Fibroblast of villous mesenchyme (primary cell): ENCODE measurements around the gene WDR86. TPM values are rescaled to one million over a fixed set of nuclear protein-coding genes. Genes with fewer than 3 reads are reported as not detected.
A peak's percentile ranks its signal among the peaks of the same experiment; 100 is the strongest.

Experiments used
- DNase-seq: peaks from one replicate; pipeline ENCODE4 v3.0.0-alpha.2; 2010; ENCODE audit warnings: low read depth
- H3K4me3 ChIP-seq: 2 replicates; pipeline ENCODE4 v1.5.1; 2011; ENCODE audit warnings: low read depth, mild to moderate bottlenecking, low read length
- total RNA-seq: library from RNA; depleted of rRNA; stranded (reverse); fragments of >200 nt; gene quantifications from 2 replicates; pipeline ENCODE4 v1.2.3, GENCODE V29; 2012
- TF ChIP-seq, protein P1 (sequence below): IDR thresholded peaks from 2 replicates; pipeline ENCODE4 v1.5.1; 2012; ENCODE audit warnings: low read depth, mild to moderate bottlenecking, low read length; ENCODE audit not compliant: insufficient read depth

Gene WDR86
- total RNA-seq, 1 donor, result 1.3 TPM

DNA sequence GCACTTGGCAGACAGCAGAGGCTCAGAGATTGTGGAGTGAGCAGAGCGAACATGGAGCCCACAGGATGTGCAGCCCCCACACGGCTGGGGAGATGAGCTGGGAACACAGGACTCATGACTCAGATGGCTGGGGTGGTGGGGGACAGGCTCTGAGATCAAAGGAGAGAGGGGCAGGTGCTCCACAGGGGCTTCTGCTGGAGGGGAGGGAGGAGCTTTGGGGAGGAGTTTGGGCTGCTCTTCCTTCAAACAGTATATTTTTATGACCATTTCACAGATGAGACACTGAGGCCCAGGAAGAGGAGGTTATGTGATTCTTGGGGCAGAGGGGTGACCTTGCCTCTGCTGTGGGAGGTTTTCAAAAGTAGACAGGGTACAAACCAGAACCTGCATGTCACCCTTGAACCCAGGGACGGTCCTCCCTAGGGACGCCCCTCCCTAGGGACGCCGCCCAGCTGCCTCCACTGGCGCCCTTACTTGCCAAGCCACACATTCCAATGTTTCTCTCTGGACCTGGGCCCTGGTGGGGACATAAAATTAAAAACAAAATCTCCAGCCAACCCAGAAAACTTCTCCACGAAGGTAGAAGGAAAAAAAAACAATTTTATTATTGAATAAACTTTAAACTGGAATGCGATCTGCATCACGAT lies 31.1 kb upstream of the WDR86 start:
- no peak overlapping the region for H3K4me3 ChIP-seq
- DNase-seq, result peak; percentile 44
- TF ChIP-seq, protein P1, sequence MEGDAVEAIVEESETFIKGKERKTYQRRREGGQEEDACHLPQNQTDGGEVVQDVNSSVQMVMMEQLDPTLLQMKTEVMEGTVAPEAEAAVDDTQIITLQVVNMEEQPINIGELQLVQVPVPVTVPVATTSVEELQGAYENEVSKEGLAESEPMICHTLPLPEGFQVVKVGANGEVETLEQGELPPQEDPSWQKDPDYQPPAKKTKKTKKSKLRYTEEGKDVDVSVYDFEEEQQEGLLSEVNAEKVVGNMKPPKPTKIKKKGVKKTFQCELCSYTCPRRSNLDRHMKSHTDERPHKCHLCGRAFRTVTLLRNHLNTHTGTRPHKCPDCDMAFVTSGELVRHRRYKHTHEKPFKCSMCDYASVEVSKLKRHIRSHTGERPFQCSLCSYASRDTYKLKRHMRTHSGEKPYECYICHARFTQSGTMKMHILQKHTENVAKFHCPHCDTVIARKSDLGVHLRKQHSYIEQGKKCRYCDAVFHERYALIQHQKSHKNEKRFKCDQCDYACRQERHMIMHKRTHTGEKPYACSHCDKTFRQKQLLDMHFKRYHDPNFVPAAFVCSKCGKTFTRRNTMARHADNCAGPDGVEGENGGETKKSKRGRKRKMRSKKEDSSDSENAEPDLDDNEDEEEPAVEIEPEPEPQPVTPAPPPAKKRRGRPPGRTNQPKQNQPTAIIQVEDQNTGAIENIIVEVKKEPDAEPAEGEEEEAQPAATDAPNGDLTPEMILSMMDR, result no peak

DNA sequence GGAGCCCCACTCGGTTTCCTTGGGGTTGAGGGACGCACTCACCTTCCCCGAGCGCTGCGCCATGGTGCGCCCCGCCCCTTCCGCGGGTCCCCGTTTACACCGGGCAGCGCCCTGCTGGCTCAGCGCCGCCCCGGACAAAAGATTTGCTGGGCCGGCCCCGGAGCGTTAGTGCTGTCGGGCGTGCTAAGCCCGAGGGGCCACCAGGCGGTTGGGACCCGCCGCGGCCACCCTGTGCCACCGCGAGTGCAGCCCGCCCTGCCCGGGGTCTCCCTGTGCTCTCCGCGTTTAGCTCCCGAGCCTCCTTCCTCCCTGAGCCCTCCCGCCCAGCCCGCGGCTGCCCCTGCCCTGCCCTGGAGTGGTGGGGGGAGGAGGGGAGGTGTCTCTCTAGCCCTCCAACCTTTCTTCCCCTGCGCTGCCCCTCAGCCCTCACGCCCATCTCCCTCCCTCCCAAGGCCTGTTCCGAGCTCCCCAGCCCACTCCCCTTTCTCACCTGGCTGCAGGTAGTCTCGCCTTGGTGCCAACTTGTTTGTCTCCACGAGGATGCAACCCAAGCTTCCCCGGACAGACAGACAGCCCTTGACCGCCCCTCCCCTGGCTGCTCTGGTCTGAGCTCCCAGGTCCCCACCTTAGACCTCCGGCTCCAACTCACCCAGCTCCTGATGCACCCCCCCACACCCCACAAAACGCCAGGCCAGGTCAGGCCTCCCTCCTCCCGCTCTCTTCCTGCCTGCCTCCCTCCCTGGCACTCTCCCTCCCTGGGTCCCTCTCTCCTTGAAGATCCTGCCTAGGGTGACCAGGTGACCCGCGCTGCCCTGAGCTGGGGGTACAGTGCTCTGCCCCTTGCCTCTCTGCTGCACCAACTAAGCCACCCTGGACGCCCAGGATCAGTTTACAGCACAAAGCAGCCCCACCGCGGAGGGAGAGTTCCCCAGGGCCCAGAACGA lies 30.3 kb upstream of the WDR86 start, which contains the start of gene CRYGN:
Gene CRYGN, minus strand, starts transcription at position 287 of the 944 bp plus-strand sequence. Its CDS starts 224 bp downstream, at position 63.
- peak within 1 kb of the TSS; percentile 39 for H3K4me3 ChIP-seq
- TF ChIP-seq, protein P1, result no peak
- DNase-seq, result no peak

DNA sequence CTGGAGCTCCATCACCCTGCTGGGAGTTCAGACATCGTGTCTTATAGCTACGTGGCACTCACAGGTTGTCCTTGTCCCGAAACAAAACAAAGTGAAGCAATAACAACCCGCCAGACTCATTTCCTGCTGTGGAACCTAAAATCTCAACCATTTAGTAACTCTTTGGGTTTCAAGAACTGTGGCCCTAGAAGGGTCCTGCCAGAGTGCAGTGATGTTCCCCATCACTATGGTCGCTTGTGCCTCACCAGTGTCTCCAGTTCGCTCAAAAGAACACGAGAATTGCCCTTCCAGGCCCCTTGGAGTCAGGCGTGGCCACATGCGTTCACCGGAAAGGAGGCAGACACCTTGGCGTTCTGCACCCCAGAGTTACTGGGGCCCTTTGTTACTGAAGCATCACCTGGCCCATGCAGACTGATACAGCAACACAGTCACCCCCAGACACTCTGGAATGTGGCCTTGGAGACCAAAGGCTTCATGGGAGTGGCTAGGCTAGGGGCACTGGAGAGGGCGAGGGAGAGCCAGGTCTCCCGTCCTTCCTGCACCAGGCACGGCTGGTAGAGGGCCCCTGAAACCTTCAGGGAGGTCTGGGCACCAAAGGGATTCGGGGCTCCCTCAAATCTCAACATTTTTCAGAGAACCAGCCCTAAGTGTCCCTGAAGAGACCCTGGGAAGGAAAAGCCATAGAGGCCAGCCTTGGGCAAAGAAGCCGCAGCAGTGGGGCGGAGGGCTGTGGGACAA lies 29.2 kb upstream of the WDR86 start:
- no peak overlapping the region for H3K4me3 ChIP-seq
- no peak for DNase-seq
- TF ChIP-seq, protein P1, result no peak

DNA sequence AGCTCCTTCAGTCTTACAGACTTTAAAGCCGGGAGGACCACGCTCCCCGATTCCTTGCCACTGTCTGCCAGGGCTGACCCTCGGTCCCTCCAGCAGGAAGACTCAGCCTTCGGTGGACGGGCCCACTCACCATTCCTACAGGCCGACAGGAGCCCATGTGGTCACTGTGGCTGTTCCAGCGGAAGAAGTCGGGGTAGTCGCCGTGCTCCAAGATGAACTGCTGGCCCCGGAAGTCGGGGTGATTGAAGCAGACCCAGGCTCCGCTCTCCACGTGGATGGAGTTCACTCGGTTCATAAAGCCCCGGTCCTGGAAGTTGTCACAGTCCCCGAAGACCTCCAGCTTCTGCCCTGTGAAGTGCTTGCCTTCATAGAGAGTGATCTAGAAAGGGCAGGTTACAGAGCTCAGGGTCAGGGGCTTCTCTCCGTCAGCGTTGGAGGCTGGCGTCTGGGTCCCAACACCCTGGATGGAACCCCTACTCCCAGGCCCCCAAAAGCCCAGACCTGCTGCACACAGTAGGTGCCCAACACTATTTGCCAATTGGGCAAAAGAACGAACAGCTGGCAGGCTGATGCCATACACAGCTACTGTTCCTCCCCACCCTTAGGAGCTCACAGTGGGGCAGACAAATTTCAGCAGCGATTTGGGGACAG lies 28.2 kb upstream of the WDR86 start:
- TF ChIP-seq, protein P1, result no peak
- H3K4me3 ChIP-seq, result no peak overlapping the region
- DNase-seq, result no peak

DNA sequence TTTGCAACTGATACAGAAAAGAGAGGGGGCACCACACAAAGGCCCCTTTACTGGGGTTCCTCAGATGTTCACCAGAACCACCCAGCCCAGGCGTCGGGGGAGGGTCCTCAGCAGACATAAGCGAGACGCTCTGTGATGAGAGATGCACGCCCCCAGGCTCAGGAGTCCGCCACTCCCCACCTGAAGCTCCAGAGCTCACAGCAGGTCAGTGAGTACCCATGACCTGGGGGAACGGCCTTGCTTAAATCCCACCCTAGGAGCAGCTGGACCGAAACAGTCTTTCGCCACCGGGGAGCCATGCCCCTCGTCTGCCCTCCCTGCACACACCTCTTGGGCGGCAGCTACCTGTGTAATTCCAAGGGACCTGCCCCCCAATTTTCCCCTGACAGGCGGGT lies 27.3 kb upstream of the WDR86 start:
- no peak overlapping the region for H3K4me3 ChIP-seq
- TF ChIP-seq, protein P1, result no peak
- DNase-seq, result no peak
